ENCODE data around the gene UCK1.

The UCK1 gene

DNA sequence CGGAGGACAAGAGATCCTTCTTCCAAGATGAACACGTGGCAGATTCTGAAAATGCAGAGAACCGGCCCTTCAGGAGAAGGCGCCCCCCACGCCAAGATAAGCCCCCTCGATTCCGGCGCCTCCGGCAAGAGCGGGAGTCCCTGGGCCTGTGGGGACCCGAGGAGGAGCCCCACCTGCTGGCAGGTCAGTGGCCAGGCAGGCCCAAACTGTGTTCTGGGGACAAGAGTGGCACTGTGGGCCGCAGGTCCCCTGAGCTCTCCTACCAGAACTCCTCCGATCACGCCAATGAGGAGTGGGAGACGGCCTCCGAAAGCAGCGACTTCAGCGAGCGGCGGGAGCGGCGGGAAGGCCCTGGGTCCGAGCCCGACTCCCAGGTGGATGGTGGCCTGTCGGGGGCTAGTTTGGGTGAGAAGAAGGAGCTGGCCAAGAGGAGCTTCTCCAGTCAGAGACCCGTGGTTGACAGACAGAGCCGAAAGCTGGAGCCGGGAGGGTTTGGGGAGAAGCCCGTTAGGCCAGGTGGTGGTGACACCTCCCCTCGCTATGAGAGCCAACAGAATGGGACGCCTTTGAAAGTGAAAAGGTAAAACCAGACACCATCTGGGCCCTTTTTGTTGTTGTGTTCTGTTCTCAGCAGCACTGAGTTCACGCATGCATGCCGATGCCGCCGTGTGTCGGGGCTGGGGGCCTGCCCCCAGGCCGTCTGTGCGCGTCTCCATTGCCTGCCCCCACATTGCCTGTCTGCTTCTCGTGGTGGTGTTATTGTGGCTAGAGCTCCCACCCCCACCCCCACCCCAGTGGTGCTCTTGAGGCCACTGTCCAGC, 54.9 kb downstream of the UCK1 start:
- DNase-seq = no peak

DNA sequence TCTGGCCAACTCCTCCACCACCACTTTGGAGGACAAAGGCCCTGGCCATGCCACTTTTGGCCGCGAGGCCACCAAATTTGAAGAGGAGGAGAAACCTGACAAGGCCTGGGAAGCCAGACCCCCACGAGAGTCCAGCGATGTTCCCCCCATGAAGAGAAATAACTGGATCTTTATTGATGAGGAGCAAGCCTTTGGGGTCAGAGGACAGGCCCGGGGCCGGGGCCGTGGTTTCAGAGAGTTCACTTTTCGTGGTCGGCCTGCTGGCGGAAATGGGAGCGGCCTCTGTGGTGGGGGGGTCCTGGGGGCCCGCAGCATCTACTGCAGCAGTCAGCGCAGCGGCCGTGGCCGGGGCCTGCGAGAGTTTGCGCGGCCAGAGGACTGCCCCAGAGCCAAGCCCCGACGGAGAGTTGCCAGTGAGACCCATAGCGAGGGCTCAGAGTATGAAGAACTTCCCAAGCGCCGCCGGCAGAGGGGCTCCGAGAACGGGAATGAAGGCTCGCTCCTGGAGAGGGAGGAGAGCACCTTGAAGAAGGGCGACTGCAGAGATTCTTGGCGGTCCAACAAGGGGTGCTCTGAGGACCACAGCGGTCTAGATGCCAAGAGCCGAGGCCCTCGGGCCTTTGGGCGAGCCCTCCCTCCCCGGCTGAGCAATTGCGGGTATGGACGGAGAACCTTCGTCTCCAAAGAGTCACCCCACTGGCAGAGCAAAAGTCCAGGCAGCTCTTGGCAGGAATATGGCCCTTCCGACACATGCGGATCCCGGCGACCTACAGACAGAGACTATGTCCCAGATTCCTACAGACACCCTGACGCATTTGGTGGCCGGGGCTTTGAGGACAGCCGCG, 55.7 kb downstream of the UCK1 start:
- DNase-seq = no peak

DNA sequence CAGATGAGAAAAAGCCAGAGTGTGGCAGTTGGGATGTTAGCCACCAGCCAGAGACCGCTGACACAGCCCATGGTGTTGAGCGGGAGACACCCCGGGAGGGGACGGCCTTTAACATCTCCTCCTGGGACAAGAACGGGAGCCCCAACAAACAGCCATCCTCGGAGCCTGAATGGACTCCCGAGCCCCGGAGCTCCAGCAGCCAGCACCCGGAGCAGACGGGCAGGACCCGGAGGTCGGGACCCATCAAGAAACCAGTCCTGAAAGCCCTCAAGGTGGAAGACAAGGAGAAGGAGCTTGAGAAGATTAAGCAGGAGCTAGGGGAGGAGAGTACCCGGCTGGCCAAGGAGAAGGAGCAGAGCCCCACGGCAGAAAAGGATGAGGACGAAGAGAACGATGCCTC, 56.4 kb downstream of the UCK1 start:
- no peak for DNase-seq

DNA sequence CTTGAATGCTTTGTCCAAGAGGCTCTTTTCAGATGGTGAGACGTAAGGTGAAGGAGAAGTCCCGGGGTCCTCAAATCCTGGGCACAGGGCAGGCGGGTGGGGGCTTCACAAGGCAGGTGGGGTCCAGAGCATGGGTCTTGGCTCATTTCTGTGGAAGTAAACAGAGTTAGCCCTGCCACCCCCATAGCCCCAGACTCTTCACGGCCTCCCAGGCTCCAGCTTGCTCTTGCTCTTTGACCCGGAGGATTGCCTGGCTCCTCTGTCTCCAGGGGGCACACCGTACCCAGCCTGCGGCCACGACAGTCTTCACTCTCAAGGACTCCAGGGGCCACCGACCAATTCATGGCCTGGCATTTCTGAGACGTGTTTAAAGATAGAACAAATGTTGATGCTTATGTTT, 57.2 kb downstream of the UCK1 start:
- no peak for DNase-seq

Measured in inflammatory macrophage treated with lipopolysaccharide for 1 hour (primary cell).